Caco-2 (cell line): ENCODE measurements around the gene SERINC2. TPM values are rescaled to one million over a fixed set of nuclear protein-coding genes. Genes with fewer than 3 reads are reported as not detected.

Experiments used
- BruUV-seq: library from RNA; stranded (reverse); fragments of 400-500 nt; replicated peaks from 2 replicates; lab custom pipeline; 2021; lab: Mats Ljungman, UMichigan
- CTCF ChIA-PET: fragments of 300-600 bp; sonication (Branson Sonifier 250); formaldehyde crosslinking; loops from one replicate; lab custom pipeline; 2022; ENCODE audit warnings: antibody characterized with exemption; lab: Charles Lee
- POLR2A ChIA-PET: fragments of 300-600 bp; sonication (Branson Sonifier 250); formaldehyde crosslinking; loops from one replicate; lab custom pipeline; 2022; ENCODE audit warnings: antibody characterized with exemption; lab: Charles Lee
- DNase-seq, 2 experiments: peaks; one replicate each; pipeline versions ENCODE4 v3.0.0 to v3.0.0-alpha.2; 2020 to 2022
- H3K27me3 ChIP-seq: replicated peaks from 2 replicates; pipeline ENCODE4 v1.6.0; 2011; ENCODE audit warnings: low read length; ENCODE audit not compliant: control insufficient read depth, insufficient read depth
- H3K36me3 ChIP-seq: 2 replicates; pipeline ENCODE4 v1.5.1; 2011; ENCODE audit warnings: low read length; ENCODE audit not compliant: control insufficient read depth, insufficient read depth
- H3K4me1 ChIP-seq: fragments of 250-450 bp; sonication (Bioruptor Pico); 2 replicates; pipeline ENCODE4 v1.5.1; 2020; ENCODE audit warnings: mild to moderate bottlenecking
- H3K4me3 ChIP-seq: 2 replicates; pipeline ENCODE4 v1.5.1; 2011; ENCODE audit warnings: low read depth, mild to moderate bottlenecking, control low read depth, low read length
- H3K9me3 ChIP-seq: fragments of 250-450 bp; sonication (Bioruptor Pico); 2 replicates; pipeline ENCODE4 v1.5.1; 2020; ENCODE audit warnings: mild to moderate bottlenecking, moderate library complexity
- H3K27ac Mint-ChIP-seq: one replicate; pipeline ENCODE4 v1.8.0; 2022; ENCODE audit warnings: mixed read lengths; ENCODE audit not compliant: unreplicated experiment
- H3K27me3 Mint-ChIP-seq: one replicate; pipeline ENCODE4 v1.8.0; 2022; ENCODE audit warnings: mixed read lengths; ENCODE audit not compliant: insufficient read depth, unreplicated experiment
- H3K36me3 Mint-ChIP-seq: one replicate; pipeline ENCODE4 v1.8.0; 2022; ENCODE audit warnings: mild to moderate bottlenecking, mixed read lengths; ENCODE audit not compliant: insufficient read depth, unreplicated experiment
- H3K4me1 Mint-ChIP-seq: one replicate; pipeline ENCODE4 v1.8.0; 2022; ENCODE audit warnings: low read depth, mixed read lengths; ENCODE audit not compliant: unreplicated experiment
- H3K4me3 Mint-ChIP-seq: one replicate; pipeline ENCODE4 v1.8.0; 2022; ENCODE audit warnings: mild to moderate bottlenecking, moderate library complexity, mixed read lengths; ENCODE audit not compliant: unreplicated experiment
- H3K9me3 Mint-ChIP-seq: one replicate; pipeline ENCODE4 v1.8.0; 2022; ENCODE audit warnings: mixed read lengths; ENCODE audit not compliant: unreplicated experiment
- intact Hi-C: fragments of 100-400 bp; cut with micrococcal nuclease; formaldehyde crosslinking; loops from one replicate; pipeline ENCODE4 v1.10.0; 2022; ENCODE audit not compliant: unreplicated experiment
- total RNA-seq: library from RNA; stranded (reverse); gene quantifications from 2 replicates; pipeline ENCODE4 v1.2.3, GENCODE V29; 2022
- TF ChIP-seq, protein P1 (sequence below), 2 experiments: fragments of 200-600 bp in 1 of 2; IDR thresholded peaks; 1 replicate in 1 of 2; 2 replicates in 1 of 2; pipeline versions ENCODE4 v1.5.1 to v1.8.0; 2011 to 2022; ENCODE audit warnings: antibody characterized with exemption in 1 of 2, control low read depth in 1 of 2, inconsistent platforms in 1 of 2, low read depth in 1 of 2, low read length in 1 of 2, mild to moderate bottlenecking in 1 of 2, moderate library complexity in 1 of 2; ENCODE audit not compliant: insufficient read depth in 1 of 2, severe bottlenecking in 1 of 2, unreplicated experiment in 1 of 2

The SERINC2 gene
- total RNA-seq, 1 experiment from 2014 or later = 30.0 TPM

DNA sequence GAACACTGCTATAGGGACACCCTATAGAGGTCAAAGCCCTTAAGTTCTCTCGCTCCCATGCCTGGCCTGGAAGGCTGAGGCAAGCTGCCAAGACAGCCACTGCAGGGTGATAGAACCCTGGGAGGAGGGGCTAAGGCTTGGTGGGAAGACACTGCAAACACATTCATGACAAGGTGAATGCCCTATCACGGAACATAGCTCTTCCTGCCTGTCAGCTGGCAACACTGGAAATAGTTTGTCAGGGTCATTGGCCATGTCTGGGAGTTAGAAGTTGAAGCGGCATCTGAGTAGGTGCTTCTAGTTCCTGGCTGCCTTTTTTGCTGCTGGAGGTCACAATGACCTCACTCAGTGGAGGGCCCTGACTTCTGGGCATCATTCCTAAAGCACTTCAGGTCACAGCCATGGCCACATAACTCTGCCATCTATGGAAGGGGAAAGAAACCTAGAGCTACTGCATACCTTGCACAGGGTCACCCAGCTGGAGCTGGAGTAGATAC lies 44.4 kb upstream of the SERINC2 start:
- no TSS peak for BruUV-seq
- intact Hi-C loops = no loop called here
- Mint-ChIP-seq H3K4me1 (peaks cover 23% of the 10 kb centered on the region), H3K27ac (no peak overlapping the region), H3K36me3 (peaks cover 13% of the 10 kb centered on the region), H3K9me3 (no peaks in the 10 kb centered on the region), H3K27me3 (no peaks in the 10 kb centered on the region), H3K4me3 (no peak overlapping the region)
- no peaks in the 10 kb centered on the region for H3K9me3 ChIP-seq
- POLR2A ChIA-PET = no interaction called here
- CTCF ChIA-PET = no interaction called here
- H3K4me1 ChIP-seq = peaks cover 24% of the 10 kb centered on the region
- no peaks in the 10 kb centered on the region for H3K27me3 ChIP-seq
- DNase-seq = no peak
- TF ChIP-seq, protein P1, sequence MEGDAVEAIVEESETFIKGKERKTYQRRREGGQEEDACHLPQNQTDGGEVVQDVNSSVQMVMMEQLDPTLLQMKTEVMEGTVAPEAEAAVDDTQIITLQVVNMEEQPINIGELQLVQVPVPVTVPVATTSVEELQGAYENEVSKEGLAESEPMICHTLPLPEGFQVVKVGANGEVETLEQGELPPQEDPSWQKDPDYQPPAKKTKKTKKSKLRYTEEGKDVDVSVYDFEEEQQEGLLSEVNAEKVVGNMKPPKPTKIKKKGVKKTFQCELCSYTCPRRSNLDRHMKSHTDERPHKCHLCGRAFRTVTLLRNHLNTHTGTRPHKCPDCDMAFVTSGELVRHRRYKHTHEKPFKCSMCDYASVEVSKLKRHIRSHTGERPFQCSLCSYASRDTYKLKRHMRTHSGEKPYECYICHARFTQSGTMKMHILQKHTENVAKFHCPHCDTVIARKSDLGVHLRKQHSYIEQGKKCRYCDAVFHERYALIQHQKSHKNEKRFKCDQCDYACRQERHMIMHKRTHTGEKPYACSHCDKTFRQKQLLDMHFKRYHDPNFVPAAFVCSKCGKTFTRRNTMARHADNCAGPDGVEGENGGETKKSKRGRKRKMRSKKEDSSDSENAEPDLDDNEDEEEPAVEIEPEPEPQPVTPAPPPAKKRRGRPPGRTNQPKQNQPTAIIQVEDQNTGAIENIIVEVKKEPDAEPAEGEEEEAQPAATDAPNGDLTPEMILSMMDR (IDR thresholded peaks at IDR 0.05; ENCODE audit: insufficient read depth in 1 of 2, low read depth in 1 of 2, low read length in 1 of 2, severe bottlenecking in 1 of 2, unreplicated experiment in 1 of 2) = no peak
- no peaks in the 10 kb centered on the region for H3K36me3 ChIP-seq
- no peak overlapping the region for H3K4me3 ChIP-seq

DNA sequence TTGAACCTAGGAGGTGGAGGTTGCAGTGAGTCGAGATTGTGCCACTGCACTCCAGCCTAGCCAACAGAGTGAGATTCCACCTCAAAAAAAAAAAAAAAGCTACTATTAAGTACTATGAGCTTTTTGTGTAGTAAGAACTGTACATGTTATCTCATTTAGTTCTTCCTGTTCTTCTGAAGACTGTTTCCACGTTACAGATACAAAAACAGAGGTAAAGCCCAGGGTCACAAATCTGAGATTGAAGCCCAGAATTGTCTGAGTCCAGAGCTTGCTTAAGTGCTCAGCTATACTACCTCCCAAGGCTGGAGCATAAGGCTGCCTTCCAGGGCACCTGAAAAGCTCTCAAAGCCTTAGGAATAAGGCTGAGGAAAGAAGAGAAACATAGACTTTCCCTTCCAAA lies 43.0 kb upstream of the SERINC2 start:
- Histone ChIP-seq H3K9me3 (no peaks in the 10 kb centered on the region), H3K4me3 (no peak overlapping the region), H3K36me3 (no peaks in the 10 kb centered on the region), H3K27me3 (no peaks in the 10 kb centered on the region), H3K4me1 (peaks cover 29% of the 10 kb centered on the region)
- Mint-ChIP-seq H3K36me3 (peaks cover 13% of the 10 kb centered on the region), H3K9me3 (no peaks in the 10 kb centered on the region), H3K4me3 (no peak overlapping the region), H3K27me3 (no peaks in the 10 kb centered on the region), H3K27ac (no peak overlapping the region), H3K4me1 (peaks cover 18% of the 10 kb centered on the region)
- CTCF ChIA-PET = interaction anchor here (0.8 kb wide), 1 partner anchor 52 kb away, joined by 3 read pairs; no protein-coding TSS in a partner anchor
- TF ChIP-seq, protein P1 (IDR thresholded peaks at IDR 0.05; ENCODE audit: insufficient read depth in 1 of 2, low read depth in 1 of 2, low read length in 1 of 2, severe bottlenecking in 1 of 2, unreplicated experiment in 1 of 2) = no peak
- DNase-seq = no peak
- POLR2A ChIA-PET = no interaction called here
- no TSS peak for BruUV-seq
- intact Hi-C loops = no loop called here

GRCh38 chr1:31370565-31370964 lies 42.4 kb upstream of the SERINC2 start:
- Histone ChIP-seq H3K4me1 (peaks cover 29% of the 10 kb centered on the region), H3K27me3 (no peaks in the 10 kb centered on the region), H3K36me3 (no peaks in the 10 kb centered on the region), H3K4me3 (no peak overlapping the region), H3K9me3 (no peaks in the 10 kb centered on the region)
- Mint-ChIP-seq H3K27ac (no peak overlapping the region), H3K27me3 (no peaks in the 10 kb centered on the region), H3K9me3 (no peaks in the 10 kb centered on the region), H3K4me1 (peaks cover 18% of the 10 kb centered on the region), H3K4me3 (no peak overlapping the region), H3K36me3 (peaks cover 10% of the 10 kb centered on the region)
- intact Hi-C loops = no loop called here
- ChIA-PET CTCF (no interaction called here), POLR2A (no interaction called here)
- TF ChIP-seq, protein P1 (IDR thresholded peaks at IDR 0.05; ENCODE audit: insufficient read depth in 1 of 2, low read depth in 1 of 2, low read length in 1 of 2, severe bottlenecking in 1 of 2, unreplicated experiment in 1 of 2) = no peak
- no peak for DNase-seq
- no TSS peak for BruUV-seq
